K562 (cell line): Measurements from ENCODE around the gene EMILIN1. TPM values are rescaled to one million over a fixed set of nuclear protein-coding genes. Genes with fewer than 3 reads are reported as not detected.
A peak's percentile ranks its signal among the peaks of the same experiment; 100 is the strongest.

Source experiments
- ATAC-seq: fragments of 200-7000 bp; cut with Tn5 transposase; 3 replicates; pipeline ENCODE4 v1.9.1; 2020; ENCODE audit warnings: moderate library complexity
- BruUV-seq: library from RNA; stranded (reverse); fragments of 400-500 nt; replicated peaks from 2 replicates; lab custom pipeline; 2021; lab: Mats Ljungman, UMichigan
- CTCF ChIA-PET: fragments of 300-600 bp; formaldehyde crosslinking; extraction: SDS; loops from one replicate; lab custom pipeline; 2021; ENCODE audit warnings: low intra/inter-chr PET ratio; lab: Yijun Ruan, JAX
- POLR2A ChIA-PET: fragments of 300-600, 350-650 bp; sonication (Branson Sonifier 250); formaldehyde crosslinking; extraction: SDS; loops from one replicate; lab custom pipeline; 2021; ENCODE audit warnings: antibody characterized with exemption, inconsistent platforms; lab: Yijun Ruan, JAX
- DNase-seq, 4 experiments: peaks; one replicate each; pipeline versions ENCODE4 v3.0.0 to v3.0.0-alpha.2; 2011 to 2018; ENCODE audit warnings: low spot score in 3 of 4, mixed read lengths in 3 of 4; ENCODE audit errors: extremely low read depth in 1 of 4
- FAIRE-seq: peaks from 2 replicates; lab custom pipeline; 2011; peaks lifted over from hg19 to GRCh38; lab: Jason Lieb, UNC
- H2AFZ ChIP-seq: 2 replicates; pipeline ENCODE4 v1.6.0; 2011; ENCODE audit warnings: low read depth, low read length, control low read depth, inconsistent platforms
- H3K27ac ChIP-seq: fragments of 200-600 bp; 3 replicates; pipeline ENCODE4 v1.8.0; 2011; ENCODE audit warnings: low read depth, mild to moderate bottlenecking, control low read depth, inconsistent platforms, low read length, moderate library complexity, mixed read lengths; ENCODE audit errors: extremely low read depth
- H3K27me3 ChIP-seq, 2 experiments: fragments of 300-600 bp in 1 of 2; 2 replicates in 1 of 2; 3 replicates in 1 of 2; pipeline versions ENCODE4 v1.6.0 to v1.8.0; 2011; ENCODE audit warnings: inconsistent platforms in 2 of 2, low read length in 2 of 2, mild to moderate bottlenecking in 1 of 2, mixed read lengths in 1 of 2, moderate library complexity in 1 of 2; ENCODE audit not compliant: control insufficient read depth in 2 of 2, insufficient read depth in 2 of 2
- H3K36me3 ChIP-seq: fragments of 300-600 bp; 3 replicates; pipeline ENCODE4 v1.8.0; 2011; ENCODE audit warnings: mild to moderate bottlenecking, low read length, inconsistent platforms; ENCODE audit not compliant: control insufficient read depth, insufficient read depth
- H3K4me1 ChIP-seq, 2 experiments: fragments of 200-600 bp in 1 of 2; replicated peaks in 1 of 2; 2 replicates in 1 of 2; 3 replicates in 1 of 2; pipeline versions ENCODE4 v1.5.1 to v1.8.0; 2011; ENCODE audit warnings: inconsistent platforms in 2 of 2, low read length in 2 of 2, mild to moderate bottlenecking in 1 of 2, mixed read lengths in 1 of 2, moderate library complexity in 1 of 2; ENCODE audit not compliant: control insufficient read depth in 2 of 2, insufficient read depth in 2 of 2
- H3K4me2 ChIP-seq: 2 replicates; pipeline ENCODE4 v1.6.1; 2011; ENCODE audit warnings: low read length, control low read depth, inconsistent platforms, mixed read lengths; ENCODE audit not compliant: insufficient read depth
- H3K4me3 ChIP-seq: fragments of 200-600 bp; sonication (generic), shearing (Covaris generic); 2 replicates; pipeline ENCODE4 v1.5.1; 2016; ENCODE audit warnings: control low read depth, inconsistent platforms
- H3K79me2 ChIP-seq: fragments of 200-600 bp; 3 replicates; pipeline ENCODE4 v1.8.0; 2011; ENCODE audit warnings: low read length, inconsistent platforms; ENCODE audit not compliant: control insufficient read depth, insufficient read depth
- H3K9ac ChIP-seq, 2 experiments: 2 replicates each; pipeline versions ENCODE4 v1.6.0 to v1.6.1; 2011; ENCODE audit warnings: low read depth in 2 of 2, low read length in 2 of 2, control low read depth in 1 of 2, inconsistent platforms in 1 of 2, mild to moderate bottlenecking in 1 of 2, mixed read lengths in 1 of 2; ENCODE audit not compliant: insufficient read depth in 1 of 2
- H3K9me1 ChIP-seq: one replicate; pipeline ENCODE4 v1.6.0; 2011; ENCODE audit warnings: inconsistent platforms, mild to moderate bottlenecking, low read length, moderate library complexity; ENCODE audit not compliant: control insufficient read depth, insufficient read depth
- H3K9me3 ChIP-seq: replicated peaks from 2 replicates; pipeline ENCODE4 v1.5.1; 2011; ENCODE audit warnings: low read depth, low read length, inconsistent platforms; ENCODE audit not compliant: control insufficient read depth, insufficient read depth
- H4K20me1 ChIP-seq: replicated peaks from 2 replicates; pipeline ENCODE4 v1.6.1; 2011; ENCODE audit warnings: low read length, inconsistent platforms, mixed read lengths; ENCODE audit not compliant: control insufficient read depth, insufficient read depth
- GATA2 ChIP-seq: sonication (generic); formaldehyde crosslinking; IDR thresholded peaks from 2 replicates; pipeline ENCODE4 v1.4.0; 2020; ENCODE audit warnings: mild to moderate bottlenecking, missing genetic modification reagents
- POLR2A ChIP-seq: fragments of 450-650 bp; conservative IDR thresholded peaks from 2 replicates; pipeline ENCODE4 v1.6.1; 2016
- PURB ChIP-seq: sonication (generic); formaldehyde crosslinking; IDR thresholded peaks from 2 replicates; pipeline ENCODE4 v1.9.0; 2021; ENCODE audit warnings: low read depth, mild to moderate bottlenecking, missing genetic modification reagents
- WGBS: fragments of 100-300 bp; shearing (Covaris generic); methylation state at CpG from one replicate; pipeline ENCODE4 v1.1.6; 2016; ENCODE audit warnings: low coverage, mixed read lengths; ENCODE audit not compliant: insufficient coverage; ENCODE audit errors: missing lambda C conversion rate; 5-methylcytosine and 5-hydroxymethylcytosine counted together
- in situ Hi-C: fragments of 300-500 bp; cut with MboI; formaldehyde crosslinking; loops from 4 replicates; pipeline ENCODE4 v1.15.0; 2018; ENCODE audit warnings: inconsistent platforms, mixed read lengths
- intact Hi-C: fragments of 100-400 bp; cut with micrococcal nuclease; formaldehyde crosslinking; loops from 2 replicates; pipeline ENCODE4 v1.14.2; 2022
- polyA plus RNA-seq, 8 experiments: library from polyadenylated mRNA; depleted of rRNA in 4 of 8; stranded (reverse) in 5 of 8; unstranded in 3 of 8; fragments of >200 nt; fragmentation: Nextera tagmentation in 2 of 8; fragmentation: Illumina TruSeq in 1 of 8; extraction: Ambion mirVana in 2 of 8; extraction: Trizol in 1 of 8; gene quantifications; 2 replicates each; pipeline versions ENCODE4 v1.2.1 to v1.2.3, GENCODE V29; 2011 to 2014; ENCODE audit warnings: inconsistent platforms in 1 of 8, missing spikeins in 1 of 8
- total RNA-seq, 7 experiments: library from RNA; depleted of rRNA in 6 of 7; stranded (reverse); fragments of >200 nt in 6 of 7; fragmentation: Illumina TruSeq in 2 of 7; extraction: Trizol in 2 of 7; gene quantifications; 2 replicates each; pipeline versions ENCODE4 v1.2.1 to v1.2.3, GENCODE V29; 2011 to 2021; ENCODE audit warnings: low replicate concordance in 1 of 7
- TF ChIP-seq, protein P1 (sequence below): sonication (generic); formaldehyde crosslinking; IDR thresholded peaks from 2 replicates; pipeline ENCODE4 v1.8.0; 2022; ENCODE audit warnings: mild to moderate bottlenecking, missing genetic modification reagents

The EMILIN1 gene
- total and polyA plus RNA-seq, 9 of the 15 experiments (the other 6 are each of a cell fraction or from before 2014, with no cell fraction given) = 0.04 to 2.7 (median 0.54) TPM; not detected in 2

DNA sequence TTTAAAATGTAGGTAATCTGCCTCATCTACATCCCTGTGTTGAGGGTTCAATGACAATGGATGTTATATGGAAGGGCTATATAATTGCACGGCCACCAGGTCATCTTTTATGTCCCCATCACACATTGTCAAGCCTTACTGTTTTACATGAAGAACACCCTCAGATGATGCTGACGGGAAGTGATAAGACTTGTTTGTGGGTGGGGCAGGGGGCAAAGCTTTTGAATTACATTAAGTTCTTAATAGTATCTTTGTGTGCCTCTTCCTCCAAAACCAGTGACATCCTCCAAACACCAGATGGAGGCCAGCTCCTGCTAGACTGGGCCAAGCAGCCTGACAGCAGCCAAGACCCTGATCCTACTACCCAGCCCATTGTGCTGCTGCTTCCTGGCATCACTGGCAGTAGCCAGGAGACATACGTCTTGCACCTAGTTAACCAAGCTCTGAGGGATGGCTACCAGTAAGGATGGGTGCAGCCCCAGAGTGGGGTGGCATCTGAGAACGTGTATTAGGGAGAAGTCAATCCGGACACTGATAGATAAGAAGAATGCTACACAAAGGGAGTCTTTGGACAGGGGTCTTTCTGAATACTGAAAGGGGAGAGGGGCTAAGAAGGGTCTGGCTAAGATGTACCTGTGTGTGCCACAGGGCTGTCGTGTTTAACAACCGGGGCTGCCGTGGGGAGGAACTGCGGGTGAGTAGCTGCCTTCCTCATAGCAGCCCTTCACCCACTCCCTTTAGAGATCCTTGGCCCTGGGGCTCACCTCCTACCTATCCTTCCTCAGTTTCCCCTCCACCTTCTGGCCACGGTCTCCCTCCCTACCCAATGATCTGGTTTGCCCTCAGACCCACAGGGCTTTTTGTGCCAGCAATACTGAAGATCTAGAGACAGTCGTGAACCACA is 50.5 kb downstream of the EMILIN1 start:
- H3K27ac ChIP-seq = no peak overlapping the region
- H4K20me1 ChIP-seq = no peaks in the 10 kb centered on the region; the same call in 1 of the 2 replicates
- ChIA-PET CTCF (no interaction called here), POLR2A (interaction anchor here (0.5 to 1.2 kb wide), 4 partner anchors 10 to 177 kb away, joined by 3 read pairs; no protein-coding TSS in a partner anchor)
- H3K4me1 ChIP-seq = peaks cover 13 to 20% of the 10 kb centered on the region in 2 experiments; a peak in 4 of 5 replicates
- H3K79me2 ChIP-seq = peaks cover 15% of the 10 kb centered on the region
- intact Hi-C loops = no loop called here
- no peak overlapping the region for H3K4me2 ChIP-seq
- 67% methylated on average over 11 of the region's 11 CpGs for WGBS
- H2AFZ ChIP-seq = no peak overlapping the region
- ATAC-seq (no peak; the same call in 2 of the 3 replicates), FAIRE-seq (no peak)
- in situ Hi-C loops = no loop called here
- BruUV-seq = no TSS peak
- no peak for TF ChIP-seq PURB
- TF ChIP-seq GATA2 (CRISPR knock-in tag) = no peak
- 0 out of 2 replicates have a peak, but pooled peaks have one; percentile 37 for TF ChIP-seq POLR2A
- TF ChIP-seq, protein P1, sequence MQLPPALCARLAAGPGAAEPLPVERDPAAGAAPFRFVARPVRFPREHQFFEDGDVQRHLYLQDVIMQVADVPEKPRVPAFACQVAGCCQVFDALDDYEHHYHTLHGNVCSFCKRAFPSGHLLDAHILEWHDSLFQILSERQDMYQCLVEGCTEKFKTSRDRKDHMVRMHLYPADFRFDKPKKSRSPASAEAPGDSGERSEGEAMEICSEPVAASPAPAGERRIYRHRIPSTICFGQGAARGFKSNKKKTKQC (CRISPR knock-in tag) = no peak
- TF ChIP-seq, all 486 proteins: peak for 1
- DNase-seq = no peak
- no peak overlapping the region for H3K4me3 ChIP-seq
- H3K36me3 ChIP-seq = peaks cover 42% of the 10 kb centered on the region; the same call in 2 of the 3 replicates
- H3K9me1 ChIP-seq = peaks cover 8% of the 10 kb centered on the region
- no peaks in the 10 kb centered on the region for H3K9me3 ChIP-seq
- no peaks in the 10 kb centered on the region for H3K27me3 ChIP-seq
- no peak overlapping the region for H3K9ac ChIP-seq
